HepG2 (cell line): Measurements from ENCODE around the gene MSMO1. TPM values are rescaled to one million over a fixed set of nuclear protein-coding genes. Genes with fewer than 3 reads are reported as not detected.

ENCODE experiments used
- CBFB ChIP-seq: sonication (generic); formaldehyde crosslinking; IDR thresholded peaks from 2 replicates; pipeline ENCODE4 v1.4.0; 2020; ENCODE audit warnings: missing genetic modification reagents
- CREM ChIP-seq, 2 experiments: sonication (generic) in 1 of 2; formaldehyde crosslinking in 1 of 2; IDR thresholded peaks; 2 replicates each; pipeline versions ENCODE4 v1.4.0 to v1.6.1; 2016 to 2020; ENCODE audit warnings: antibody characterized with exemption in 1 of 2, mild to moderate bottlenecking in 1 of 2, missing genetic modification reagents in 1 of 2
- E2F2 ChIP-seq: sonication (generic); formaldehyde crosslinking; IDR thresholded peaks from 2 replicates; pipeline ENCODE4 v1.4.0; 2020; ENCODE audit warnings: missing genetic modification reagents, borderline replicate concordance
- KDM4B ChIP-seq: sonication (generic); formaldehyde crosslinking; IDR thresholded peaks from 2 replicates; pipeline ENCODE4 v1.4.0; 2020; ENCODE audit warnings: missing genetic modification reagents
- KLF16 ChIP-seq, 2 experiments: sonication (generic) in 1 of 2; formaldehyde crosslinking in 1 of 2; IDR thresholded peaks; 2 replicates each; pipeline versions ENCODE4 v1.6.1 to v1.8.0; 2016 to 2023; ENCODE audit warnings: missing genetic modification reagents in 2 of 2, missing compliant biosample characterization in 1 of 2
- PLRG1 ChIP-seq: fragments of 450-650 bp; conservative IDR thresholded peaks from 2 replicates; pipeline ENCODE4 v1.6.1; 2016
- RBAK ChIP-seq: sonication (generic); formaldehyde crosslinking; IDR thresholded peaks from 2 replicates; pipeline ENCODE4 v1.5.1; 2020; ENCODE audit warnings: mild to moderate bottlenecking, missing genetic modification reagents
- SMAD9 ChIP-seq: sonication (generic); formaldehyde crosslinking; IDR thresholded peaks from 2 replicates; pipeline ENCODE4 v1.5.1; 2020; ENCODE audit warnings: mild to moderate bottlenecking, missing genetic modification reagents
- SRSF1 ChIP-seq: fragments of 200-400 bp; formaldehyde crosslinking; optimal IDR thresholded peaks from 2 replicates; pipeline ENCODE3; 2017; ENCODE audit warnings: mild to moderate bottlenecking, low read depth, low read length, moderate library complexity
- YEATS2 ChIP-seq: sonication (generic); formaldehyde crosslinking; IDR thresholded peaks from 2 replicates; pipeline ENCODE4 v1.4.0; 2020; ENCODE audit warnings: missing genetic modification reagents, borderline replicate concordance
- ZFP36L1 ChIP-seq: sonication (generic); formaldehyde crosslinking; IDR thresholded peaks from 2 replicates; pipeline ENCODE4 v1.8.0; 2022; ENCODE audit warnings: mild to moderate bottlenecking, missing genetic modification reagents, moderate library complexity
- ZNF253 ChIP-seq: sonication (generic); formaldehyde crosslinking; IDR thresholded peaks from 2 replicates; pipeline ENCODE4 v1.8.0; 2022; ENCODE audit warnings: mild to moderate bottlenecking, missing genetic modification reagents, borderline replicate concordance
- ZNF773 ChIP-seq: sonication (generic); formaldehyde crosslinking; IDR thresholded peaks from 2 replicates; pipeline ENCODE4 v1.4.0; 2020; ENCODE audit warnings: missing genetic modification reagents, borderline replicate concordance
- polyA plus RNA-seq, 8 experiments: library from polyadenylated mRNA; depleted of rRNA in 3 of 8; stranded (reverse) in 7 of 8; unstranded in 1 of 8; fragments of >200 nt; fragmentation: Illumina TruSeq in 4 of 8; extraction: Trizol in 4 of 8; gene quantifications; 2 replicates each; pipeline versions ENCODE4 v1.2.1 to v1.2.3, GENCODE V29; 2011 to 2016; ENCODE audit warnings: low read depth in 4 of 8, missing spikeins in 1 of 8, mixed read lengths in 1 of 8; ENCODE audit not compliant: insufficient read depth in 1 of 8
- total RNA-seq, 5 experiments: library from RNA; depleted of rRNA; stranded (reverse); fragments of >200 nt; fragmentation: Illumina TruSeq; extraction: Trizol; gene quantifications; 2 replicates each; pipeline ENCODE4 v1.2.3, GENCODE V29; 2016; ENCODE audit warnings: low read depth in 1 of 5
- TF ChIP-seq, protein P1 (sequence below): IDR thresholded peaks from 2 replicates; pipeline ENCODE4 v1.6.1; 2016; ENCODE audit warnings: missing compliant biosample characterization, missing genetic modification reagents, borderline replicate concordance
- TF ChIP-seq, protein P2 (sequence below): sonication (generic); formaldehyde crosslinking; conservative IDR thresholded peaks from 2 replicates; pipeline ENCODE4 v1.8.1; 2023; ENCODE audit warnings: missing genetic modification reagents
- TF ChIP-seq, protein P3 (sequence below): sonication (generic); formaldehyde crosslinking; IDR thresholded peaks from 2 replicates; pipeline ENCODE4 v1.4.0; 2020; ENCODE audit warnings: missing genetic modification reagents, borderline replicate concordance
- TF ChIP-seq, protein P4 (sequence below): sonication (generic); formaldehyde crosslinking; IDR thresholded peaks from 2 replicates; pipeline ENCODE4 v1.8.0; 2023; ENCODE audit warnings: mild to moderate bottlenecking, missing genetic modification reagents
- TF ChIP-seq, protein P5 (sequence below): sonication (generic); formaldehyde crosslinking; IDR thresholded peaks from 2 replicates; pipeline ENCODE4 v1.9.0; 2021; ENCODE audit warnings: missing genetic modification reagents, borderline replicate concordance

The MSMO1 gene
- total and polyA plus RNA-seq, 2 of the 13 experiments (the other 11 are each of a cell fraction or from before 2014, with no cell fraction given): 98.1 to 216 TPM

- TF ChIP-seq YEATS2 (CRISPR knock-in tag) (peak; percentile 35; the same call in 1 of the 2 replicates), ZNF773 (no peak), KLF16 (CRISPR knock-in tag; IDR thresholded peaks at IDR 0.05) (peak in 1 of 2 experiments; percentile 61; a peak in 2 of 4 replicates), ZFP36L1 (CRISPR knock-in tag) (no peak), CBFB (peak; percentile 66), PLRG1 (no peak), RBAK (CRISPR knock-in tag) (0 out of 2 replicates have a peak, but pooled peaks have one; percentile 45), ZNF253 (no peak), SRSF1 (no peak), SMAD9 (no peak), CREM (IDR thresholded peaks at IDR 0.05) (peak; percentile 83), CREM (CRISPR knock-in tag; IDR thresholded peaks at IDR 0.05) (no peak), E2F2 (no peak), KDM4B (peak; percentile 54; the same call in 1 of the 2 replicates)
- TF ChIP-seq, protein P1, sequence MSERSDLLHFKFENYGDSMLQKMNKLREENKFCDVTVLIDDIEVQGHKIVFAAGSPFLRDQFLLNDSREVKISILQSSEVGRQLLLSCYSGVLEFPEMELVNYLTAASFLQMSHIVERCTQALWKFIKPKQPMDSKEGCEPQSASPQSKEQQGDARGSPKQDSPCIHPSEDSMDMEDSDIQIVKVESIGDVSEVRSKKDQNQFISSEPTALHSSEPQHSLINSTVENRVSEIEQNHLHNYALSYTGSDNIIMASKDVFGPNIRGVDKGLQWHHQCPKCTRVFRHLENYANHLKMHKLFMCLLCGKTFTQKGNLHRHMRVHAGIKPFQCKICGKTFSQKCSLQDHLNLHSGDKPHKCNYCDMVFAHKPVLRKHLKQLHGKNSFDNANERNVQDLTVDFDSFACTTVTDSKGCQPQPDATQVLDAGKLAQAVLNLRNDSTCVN (CRISPR knock-in tag): 0 out of 2 replicates have a peak, but pooled peaks have one; percentile 24
- TF ChIP-seq, protein P2, sequence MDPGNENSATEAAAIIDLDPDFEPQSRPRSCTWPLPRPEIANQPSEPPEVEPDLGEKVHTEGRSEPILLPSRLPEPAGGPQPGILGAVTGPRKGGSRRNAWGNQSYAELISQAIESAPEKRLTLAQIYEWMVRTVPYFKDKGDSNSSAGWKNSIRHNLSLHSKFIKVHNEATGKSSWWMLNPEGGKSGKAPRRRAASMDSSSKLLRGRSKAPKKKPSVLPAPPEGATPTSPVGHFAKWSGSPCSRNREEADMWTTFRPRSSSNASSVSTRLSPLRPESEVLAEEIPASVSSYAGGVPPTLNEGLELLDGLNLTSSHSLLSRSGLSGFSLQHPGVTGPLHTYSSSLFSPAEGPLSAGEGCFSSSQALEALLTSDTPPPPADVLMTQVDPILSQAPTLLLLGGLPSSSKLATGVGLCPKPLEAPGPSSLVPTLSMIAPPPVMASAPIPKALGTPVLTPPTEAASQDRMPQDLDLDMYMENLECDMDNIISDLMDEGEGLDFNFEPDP (CRISPR knock-in tag): no peak
- TF ChIP-seq, protein P3, sequence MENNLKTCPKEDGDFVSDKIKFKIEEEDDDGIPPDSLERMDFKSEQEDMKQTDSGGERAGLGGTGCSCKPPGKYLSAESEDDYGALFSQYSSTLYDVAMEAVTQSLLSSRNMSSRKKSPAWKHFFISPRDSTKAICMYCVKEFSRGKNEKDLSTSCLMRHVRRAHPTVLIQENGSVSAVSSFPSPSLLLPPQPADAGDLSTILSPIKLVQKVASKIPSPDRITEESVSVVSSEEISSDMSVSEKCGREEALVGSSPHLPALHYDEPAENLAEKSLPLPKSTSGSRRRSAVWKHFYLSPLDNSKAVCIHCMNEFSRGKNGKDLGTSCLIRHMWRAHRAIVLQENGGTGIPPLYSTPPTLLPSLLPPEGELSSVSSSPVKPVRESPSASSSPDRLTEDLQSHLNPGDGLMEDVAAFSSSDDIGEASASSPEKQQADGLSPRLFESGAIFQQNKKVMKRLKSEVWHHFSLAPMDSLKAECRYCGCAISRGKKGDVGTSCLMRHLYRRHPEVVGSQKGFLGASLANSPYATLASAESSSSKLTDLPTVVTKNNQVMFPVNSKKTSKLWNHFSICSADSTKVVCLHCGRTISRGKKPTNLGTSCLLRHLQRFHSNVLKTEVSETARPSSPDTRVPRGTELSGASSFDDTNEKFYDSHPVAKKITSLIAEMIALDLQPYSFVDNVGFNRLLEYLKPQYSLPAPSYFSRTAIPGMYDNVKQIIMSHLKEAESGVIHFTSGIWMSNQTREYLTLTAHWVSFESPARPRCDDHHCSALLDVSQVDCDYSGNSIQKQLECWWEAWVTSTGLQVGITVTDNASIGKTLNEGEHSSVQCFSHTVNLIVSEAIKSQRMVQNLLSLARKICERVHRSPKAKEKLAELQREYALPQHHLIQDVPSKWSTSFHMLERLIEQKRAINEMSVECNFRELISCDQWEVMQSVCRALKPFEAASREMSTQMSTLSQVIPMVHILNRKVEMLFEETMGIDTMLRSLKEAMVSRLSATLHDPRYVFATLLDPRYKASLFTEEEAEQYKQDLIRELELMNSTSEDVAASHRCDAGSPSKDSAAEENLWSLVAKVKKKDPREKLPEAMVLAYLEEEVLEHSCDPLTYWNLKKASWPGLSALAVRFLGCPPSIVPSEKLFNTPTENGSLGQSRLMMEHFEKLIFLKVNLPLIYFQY (CRISPR knock-in tag): peak; percentile 22; the same call in 1 of the 2 replicates
- TF ChIP-seq, protein P4, sequence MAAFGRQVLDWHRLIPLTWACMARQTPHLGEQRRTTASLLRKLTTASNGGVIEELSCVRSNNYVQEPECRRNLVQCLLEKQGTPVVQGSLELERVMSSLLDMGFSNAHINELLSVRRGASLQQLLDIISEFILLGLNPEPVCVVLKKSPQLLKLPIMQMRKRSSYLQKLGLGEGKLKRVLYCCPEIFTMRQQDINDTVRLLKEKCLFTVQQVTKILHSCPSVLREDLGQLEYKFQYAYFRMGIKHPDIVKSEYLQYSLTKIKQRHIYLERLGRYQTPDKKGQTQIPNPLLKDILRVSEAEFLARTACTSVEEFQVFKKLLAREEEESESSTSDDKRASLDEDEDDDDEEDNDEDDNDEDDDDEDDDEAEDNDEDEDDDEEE: no peak
- TF ChIP-seq, protein P5, sequence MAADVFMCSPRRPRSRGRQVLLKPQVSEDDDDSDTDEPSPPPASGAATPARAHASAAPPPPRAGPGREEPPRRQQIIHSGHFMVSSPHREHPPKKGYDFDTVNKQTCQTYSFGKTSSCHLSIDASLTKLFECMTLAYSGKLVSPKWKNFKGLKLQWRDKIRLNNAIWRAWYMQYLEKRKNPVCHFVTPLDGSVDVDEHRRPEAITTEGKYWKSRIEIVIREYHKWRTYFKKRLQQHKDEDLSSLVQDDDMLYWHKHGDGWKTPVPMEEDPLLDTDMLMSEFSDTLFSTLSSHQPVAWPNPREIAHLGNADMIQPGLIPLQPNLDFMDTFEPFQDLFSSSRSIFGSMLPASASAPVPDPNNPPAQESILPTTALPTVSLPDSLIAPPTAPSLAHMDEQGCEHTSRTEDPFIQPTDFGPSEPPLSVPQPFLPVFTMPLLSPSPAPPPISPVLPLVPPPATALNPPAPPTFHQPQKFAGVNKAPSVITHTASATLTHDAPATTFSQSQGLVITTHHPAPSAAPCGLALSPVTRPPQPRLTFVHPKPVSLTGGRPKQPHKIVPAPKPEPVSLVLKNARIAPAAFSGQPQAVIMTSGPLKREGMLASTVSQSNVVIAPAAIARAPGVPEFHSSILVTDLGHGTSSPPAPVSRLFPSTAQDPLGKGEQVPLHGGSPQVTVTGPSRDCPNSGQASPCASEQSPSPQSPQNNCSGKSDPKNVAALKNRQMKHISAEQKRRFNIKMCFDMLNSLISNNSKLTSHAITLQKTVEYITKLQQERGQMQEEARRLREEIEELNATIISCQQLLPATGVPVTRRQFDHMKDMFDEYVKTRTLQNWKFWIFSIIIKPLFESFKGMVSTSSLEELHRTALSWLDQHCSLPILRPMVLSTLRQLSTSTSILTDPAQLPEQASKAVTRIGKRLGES (CRISPR knock-in tag): no peak
These were observed 42.1 kb downstream of the MSMO1 start (continued) for GRCh38 chr4:165369522-165369921.
